ENCODE data around the gene PIK3R1. TPM values are rescaled to one million over a fixed set of nuclear protein-coding genes. Genes with fewer than 3 reads are reported as not detected.

Gene PIK3R1
- total and polyA plus RNA-seq, 3 donors from 2014 or later, result 16.9 to 63.7 (median 48.1) TPM

DNA sequence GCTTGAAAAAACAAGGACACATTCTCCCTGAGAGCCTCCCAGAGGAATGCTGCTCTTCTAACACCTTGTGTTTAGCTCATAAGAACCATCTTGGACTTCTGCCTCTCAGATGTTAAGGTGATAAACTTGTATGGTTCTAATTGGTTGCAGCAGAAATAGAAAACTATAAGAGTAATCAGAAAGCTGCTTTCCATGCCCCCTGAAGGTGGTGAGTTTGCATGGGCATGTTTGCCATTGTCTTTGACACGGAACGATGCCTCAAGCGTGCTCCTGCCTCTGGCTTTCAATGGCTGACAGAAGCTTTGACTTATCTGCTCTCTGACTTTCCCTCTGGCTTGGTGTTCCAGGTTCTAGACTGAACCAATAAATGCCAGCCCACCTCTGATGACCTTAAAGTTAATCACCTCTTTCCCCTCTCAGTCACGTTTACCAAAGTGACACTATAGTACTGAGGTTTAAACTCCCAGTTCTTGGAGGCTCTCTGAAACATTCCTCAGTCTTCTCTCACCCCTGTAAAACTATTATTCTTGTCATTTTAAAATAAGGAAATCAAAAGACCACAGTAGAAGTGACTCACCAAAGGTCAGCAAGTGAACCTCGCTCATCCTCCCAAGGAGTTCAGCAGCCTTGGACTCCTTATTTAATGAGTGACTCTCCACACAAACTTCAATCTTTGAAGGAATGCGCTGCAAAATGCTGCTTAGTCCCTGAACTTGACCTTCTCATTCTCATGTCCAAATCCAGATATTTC lies 103.6 kb downstream of the PIK3R1 start:
- intact Hi-C loops (cut with DNase I; ENCODE audit: low total_unique reads), result no loop called here
- H3K27me3 ChIP-seq, result no peaks in the 10 kb centered on the region
- DNase-seq, result no peak
- no peaks in the 10 kb centered on the region for H3K9me3 ChIP-seq
- H3K27ac ChIP-seq, result peak overlapping the region in 1 of 2 donors; percentile 25
- no peaks in the 10 kb centered on the region for H3K36me3 ChIP-seq (ENCODE audit: low read depth, missing control alignments)
- no peak overlapping the region for H3K4me3 ChIP-seq
- peaks cover 9% of the 10 kb centered on the region for H3K4me1 ChIP-seq
- no peak for TF ChIP-seq POLR2A (IDR thresholded peaks at IDR 0.05)
- no peak for TF ChIP-seq CTCF (IDR thresholded peaks at IDR 0.05)
- 70 to 75% methylated on average over 6 of the region's 6 CpGs for WGBS, 2 donors

DNA sequence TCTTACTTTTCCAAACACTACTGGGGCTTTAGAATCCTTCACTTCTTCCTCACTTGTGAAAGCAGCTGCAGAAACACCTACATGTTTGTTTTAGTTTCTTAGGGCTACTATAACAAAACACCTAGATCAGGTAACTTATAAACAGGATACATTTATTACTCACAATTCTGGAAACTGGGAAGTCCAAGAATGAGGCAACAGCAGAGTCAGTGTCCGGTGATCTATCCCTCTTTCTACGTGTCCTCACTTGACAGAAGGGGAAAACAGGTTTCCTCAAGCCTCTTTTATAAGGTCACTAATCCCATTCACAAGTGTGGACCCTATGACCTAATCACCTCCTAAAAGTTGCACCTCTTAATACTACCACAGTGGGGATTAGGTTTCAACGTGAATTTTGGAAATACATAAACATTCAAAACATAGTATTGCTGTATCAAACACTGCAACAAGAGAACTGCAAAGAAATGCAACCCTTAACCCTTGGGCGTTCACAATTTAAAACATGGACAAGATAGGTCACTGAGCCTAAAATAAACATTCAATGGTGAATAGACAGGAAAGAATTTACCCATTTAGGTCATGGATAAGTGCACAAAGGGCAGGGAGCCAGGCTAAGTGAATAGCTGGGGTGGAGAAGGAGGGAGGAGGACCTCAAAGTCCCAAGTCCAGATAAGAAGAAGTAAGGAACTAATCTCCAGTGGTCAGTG lies 104.3 kb downstream of the PIK3R1 start:
- WGBS, 2 donors, result 67 to 77% methylated on average over 4 of the region's 4 CpGs
- Histone ChIP-seq H3K27ac (peak overlapping the region in 1 of 2 donors; percentile 25), H3K4me1 (peaks cover 9% of the 10 kb centered on the region), H3K36me3 (ENCODE audit: low read depth, missing control alignments) (no peaks in the 10 kb centered on the region), H3K27me3 (no peaks in the 10 kb centered on the region), H3K4me3 (no peak overlapping the region), H3K9me3 (no peaks in the 10 kb centered on the region)
- no peak for DNase-seq
- TF ChIP-seq CTCF (IDR thresholded peaks at IDR 0.05) (no peak), POLR2A (IDR thresholded peaks at IDR 0.05) (no peak)
- intact Hi-C loops (cut with DNase I; ENCODE audit: low total_unique reads), result no loop called here

DNA sequence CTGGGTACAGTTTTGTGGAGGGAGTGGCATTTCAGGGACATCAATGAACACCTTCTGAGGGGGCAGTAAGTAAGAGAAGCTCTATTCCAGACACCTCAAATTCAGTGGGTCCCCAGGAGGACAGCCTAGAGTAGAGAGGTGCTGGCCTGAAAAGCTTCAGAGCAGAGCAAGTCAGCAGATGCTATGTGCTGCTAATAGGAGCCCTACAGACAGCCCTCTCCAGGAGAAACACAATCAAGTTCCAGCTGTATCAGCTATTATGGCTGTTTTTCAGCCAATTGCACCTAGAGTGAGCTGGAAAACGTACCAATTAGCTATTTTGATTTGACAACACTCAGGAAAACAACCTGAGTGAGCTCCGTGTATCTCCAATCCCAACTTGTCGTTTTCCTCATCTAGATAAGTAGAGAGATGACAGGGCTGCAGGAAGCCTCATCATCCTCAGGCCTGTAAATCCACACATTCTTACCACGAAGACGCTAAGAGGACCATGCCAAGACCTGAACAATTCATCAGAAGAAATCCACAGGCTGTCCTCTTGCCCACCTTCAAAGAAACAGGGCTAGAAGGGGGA lies 104.9 kb downstream of the PIK3R1 start:
- H3K4me3 ChIP-seq, result no peak overlapping the region

GRCh38 chr5:68325065-68325580 lies 109.6 kb downstream of the PIK3R1 start:
- DNase-seq, result no peak
- Histone ChIP-seq H3K4me1 (peaks cover 6% of the 10 kb centered on the region), H3K27me3 (no peaks in the 10 kb centered on the region), H3K36me3 (ENCODE audit: low read depth, missing control alignments) (no peaks in the 10 kb centered on the region), H3K4me3 (no peak overlapping the region), H3K9me3 (no peaks in the 10 kb centered on the region), H3K27ac (no peak overlapping the region)
- TF ChIP-seq POLR2A (IDR thresholded peaks at IDR 0.05) (no peak), CTCF (IDR thresholded peaks at IDR 0.05) (no peak)
- 81 to 88% methylated on average over 1 of the region's 1 CpG for WGBS, 2 donors
- intact Hi-C loops (cut with DNase I; ENCODE audit: low total_unique reads), result no loop called here

More for the DNA sequence above, 104.9 kb downstream of the PIK3R1 start:
- no peak for TF ChIP-seq CTCF (IDR thresholded peaks at IDR 0.05)
- TF ChIP-seq POLR2A (IDR thresholded peaks at IDR 0.05), result no peak
- Histone ChIP-seq H3K36me3 (ENCODE audit: low read depth, missing control alignments) (no peaks in the 10 kb centered on the region), H3K4me1 (peaks cover 9% of the 10 kb centered on the region), H3K9me3 (no peaks in the 10 kb centered on the region), H3K27me3 (no peaks in the 10 kb centered on the region), H3K27ac (no peak overlapping the region)
- intact Hi-C loops (cut with DNase I; ENCODE audit: low total_unique reads), result no loop called here
- DNase-seq, result no peak
- 79 to 85% methylated on average over 5 of the region's 5 CpGs for WGBS, 2 donors
